OCI-LY3 (cell line): ENCODE data around the gene ABCC9.
"Not testable (repeated sequence)": the region's sequence is repeated elsewhere in the genome, so short reads cannot be mapped to it uniquely, and the experiment has no call there.

Experiments used
- H2AFZ ChIP-seq: fragments of 200-600, 300-600 bp; shearing (Covaris generic); 2 replicates; pipeline ENCODE4 v1.6.0; 2014; ENCODE audit warnings: antibody characterized with exemption, low read depth, low read length
- H3K27ac ChIP-seq: fragments of 200-600, 300-600 bp; sonication (generic); 2 replicates; pipeline ENCODE4 v1.5.1; 2014; ENCODE audit warnings: mild to moderate bottlenecking, low read length, moderate library complexity, mixed read lengths
- H3K27me3 ChIP-seq: fragments of 200-600, 300-600 bp; sonication (generic); 2 replicates; pipeline ENCODE4 v1.6.1; 2014; ENCODE audit warnings: low read depth, low read length, mixed read lengths
- H3K36me3 ChIP-seq: fragments of 200-600, 300-600 bp; sonication (generic); replicated peaks from 2 replicates; pipeline ENCODE3; 2014; ENCODE audit warnings: low read depth, low read length, mixed read lengths
- H3K4me1 ChIP-seq: fragments of 300-600, 200-600 bp; sonication (generic); 2 replicates; pipeline ENCODE4 v1.6.1; 2014; ENCODE audit warnings: low read length, mixed read lengths
- H3K4me2 ChIP-seq: fragments of 200-600, 300-600 bp; sonication (generic); 2 replicates; pipeline ENCODE4 v1.6.1; 2014; ENCODE audit warnings: low read length, mixed read lengths
- H3K4me3 ChIP-seq: fragments of 300-600, 200-600 bp; sonication (generic); 2 replicates; pipeline ENCODE4 v1.5.1; 2014; ENCODE audit warnings: antibody characterized with exemption, mild to moderate bottlenecking, low read length, moderate library complexity
- H3K79me2 ChIP-seq: fragments of 300-600, 200-600 bp; shearing (Covaris generic); 2 replicates; pipeline ENCODE4 v1.6.1; 2014; ENCODE audit warnings: mild to moderate bottlenecking, low read length, mixed read lengths
- H3K9ac ChIP-seq: fragments of 300-600, 200-600 bp; shearing (Covaris generic); 2 replicates; pipeline ENCODE4 v1.6.0; 2014; ENCODE audit warnings: mild to moderate bottlenecking, low read length, moderate library complexity
- H3K9me3 ChIP-seq: fragments of 200-600, 300-600 bp; shearing (Covaris generic); 2 replicates; pipeline ENCODE4 v1.6.1; 2014; ENCODE audit warnings: low read length, mixed read lengths; ENCODE audit not compliant: insufficient read depth
- H4K20me1 ChIP-seq: fragments of 200-600, 300-600 bp; sonication (generic); 2 replicates; pipeline ENCODE4 v1.6.1; 2016; ENCODE audit warnings: low read length, mixed read lengths; ENCODE audit not compliant: insufficient read depth
- EZH2phosphoT487 ChIP-seq: fragments of 200-600 bp; shearing (Covaris generic); IDR thresholded peaks from 2 replicates; pipeline ENCODE4 v1.6.1; 2018; ENCODE audit warnings: antibody characterized with exemption, mixed run types, low read depth
- TF ChIP-seq, protein P1 (sequence below): fragments of 200-600, 300-600 bp; sonication (generic); IDR thresholded peaks from 2 replicates; pipeline ENCODE4 v1.5.1; 2014; ENCODE audit warnings: antibody characterized with exemption, low read length, low read depth

ABCC9 gene

GRCh38 chr12:21795648-21796328 is 145.4 kb downstream of the ABCC9 start:
- H3K4me2 ChIP-seq, result no peak overlapping the region
- H3K27ac ChIP-seq, result no peak overlapping the region
- H4K20me1 ChIP-seq, result no peaks in the 10 kb centered on the region
- no peaks in the 10 kb centered on the region for H3K9me3 ChIP-seq
- H3K4me1 ChIP-seq, result no peaks in the 10 kb centered on the region
- H3K79me2 ChIP-seq, result no peaks in the 10 kb centered on the region
- no peak overlapping the region for H2AFZ ChIP-seq
- TF ChIP-seq, protein P1, sequence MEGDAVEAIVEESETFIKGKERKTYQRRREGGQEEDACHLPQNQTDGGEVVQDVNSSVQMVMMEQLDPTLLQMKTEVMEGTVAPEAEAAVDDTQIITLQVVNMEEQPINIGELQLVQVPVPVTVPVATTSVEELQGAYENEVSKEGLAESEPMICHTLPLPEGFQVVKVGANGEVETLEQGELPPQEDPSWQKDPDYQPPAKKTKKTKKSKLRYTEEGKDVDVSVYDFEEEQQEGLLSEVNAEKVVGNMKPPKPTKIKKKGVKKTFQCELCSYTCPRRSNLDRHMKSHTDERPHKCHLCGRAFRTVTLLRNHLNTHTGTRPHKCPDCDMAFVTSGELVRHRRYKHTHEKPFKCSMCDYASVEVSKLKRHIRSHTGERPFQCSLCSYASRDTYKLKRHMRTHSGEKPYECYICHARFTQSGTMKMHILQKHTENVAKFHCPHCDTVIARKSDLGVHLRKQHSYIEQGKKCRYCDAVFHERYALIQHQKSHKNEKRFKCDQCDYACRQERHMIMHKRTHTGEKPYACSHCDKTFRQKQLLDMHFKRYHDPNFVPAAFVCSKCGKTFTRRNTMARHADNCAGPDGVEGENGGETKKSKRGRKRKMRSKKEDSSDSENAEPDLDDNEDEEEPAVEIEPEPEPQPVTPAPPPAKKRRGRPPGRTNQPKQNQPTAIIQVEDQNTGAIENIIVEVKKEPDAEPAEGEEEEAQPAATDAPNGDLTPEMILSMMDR, result no peak
- TF ChIP-seq EZH2phosphoT487, result no peak
- H3K9ac ChIP-seq, result no peak overlapping the region
- no peak overlapping the region for H3K4me3 ChIP-seq
- H3K36me3 ChIP-seq, result no peaks in the 10 kb centered on the region
- H3K27me3 ChIP-seq, result no peaks in the 10 kb centered on the region

GRCh38 chr12:21794807-21795595 is 146.2 kb downstream of the ABCC9 start:
- not testable (repeated sequence) for H3K36me3 ChIP-seq, H4K20me1 ChIP-seq, H3K79me2 ChIP-seq, H3K27ac ChIP-seq, H3K27me3 ChIP-seq, H3K4me2 ChIP-seq, H3K4me3 ChIP-seq, H2AFZ ChIP-seq, H3K9me3 ChIP-seq, H3K4me1 ChIP-seq, H3K9ac ChIP-seq

- not testable (repeated sequence) for H3K4me2 ChIP-seq, H3K9me3 ChIP-seq, H3K79me2 ChIP-seq, H2AFZ ChIP-seq, H3K9ac ChIP-seq, H3K4me1 ChIP-seq, H3K4me3 ChIP-seq, H4K20me1 ChIP-seq, H3K27me3 ChIP-seq, H3K27ac ChIP-seq, H3K36me3 ChIP-seq
Measured at GRCh38 chr12:21789687-21790086, 151.5 kb downstream of the ABCC9 start.

GRCh38 chr12:21788089-21788983 is 152.9 kb downstream of the ABCC9 start:
- H3K4me2 ChIP-seq, result no peak overlapping the region
- H3K9me3 ChIP-seq, result no peaks in the 10 kb centered on the region
- H4K20me1 ChIP-seq, result no peaks in the 10 kb centered on the region
- no peak overlapping the region for H3K4me3 ChIP-seq
- no peak overlapping the region for H3K27ac ChIP-seq
- no peaks in the 10 kb centered on the region for H3K36me3 ChIP-seq
- no peaks in the 10 kb centered on the region for H3K4me1 ChIP-seq
- no peak overlapping the region for H2AFZ ChIP-seq
- no peaks in the 10 kb centered on the region for H3K27me3 ChIP-seq
- no peak for TF ChIP-seq EZH2phosphoT487
- TF ChIP-seq, protein P1, result no peak
- no peak overlapping the region for H3K9ac ChIP-seq
- no peaks in the 10 kb centered on the region for H3K79me2 ChIP-seq
